ENCODE results near the gene CMTM6.

The CMTM6 gene

DNA sequence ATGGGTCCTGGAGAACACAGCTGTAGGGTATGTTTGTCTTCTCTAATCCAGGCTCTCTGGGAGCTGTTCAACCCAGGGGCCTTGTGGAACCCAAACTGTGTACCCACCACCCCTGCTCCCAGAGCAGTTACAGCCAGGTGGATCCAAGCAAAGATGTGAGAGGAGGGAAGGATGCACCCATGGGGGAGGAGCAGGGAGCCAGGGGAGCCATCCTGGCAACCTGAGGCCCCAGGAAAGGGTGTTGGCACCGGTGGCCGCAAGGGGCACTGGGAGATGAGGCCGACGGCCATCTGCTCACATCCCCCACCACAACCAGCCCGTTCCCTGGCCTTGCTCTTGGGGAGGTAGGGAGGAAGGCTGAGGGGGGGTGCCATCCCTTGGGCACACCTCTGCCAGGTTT, 43.2 kb downstream of the CMTM6 start:
- no peak overlapping the region for H3K9ac ChIP-seq (ENCODE audit: low read depth in 1 of 2, low read length in 2 of 2)
- no peak overlapping the region for H3K4me3 ChIP-seq (ENCODE audit: low read length in 2 of 2)
- H3K27me3 ChIP-seq (ENCODE audit: control insufficient read depth in 2 of 2, insufficient read depth in 2 of 2, low read length in 2 of 2): no peaks in the 10 kb centered on the region
- no peaks in the 10 kb centered on the region for H3K36me3 ChIP-seq (ENCODE audit: control insufficient read depth in 2 of 2, insufficient read depth in 2 of 2, low read length in 2 of 2)
- H3K27ac ChIP-seq (ENCODE audit: low read depth in 2 of 2, low read length in 2 of 2): peak overlapping the region in 1 of 2 donors; percentile 72
- H3K4me1 ChIP-seq (ENCODE audit: control insufficient read depth in 2 of 2, insufficient read depth in 2 of 2, low read length in 2 of 2): peaks cover 0 to 11% of the 10 kb centered on the region in 2 donors
- no peaks in the 10 kb centered on the region for H3K9me3 ChIP-seq (ENCODE audit: control insufficient read depth in 2 of 2, low read length in 2 of 2)

- Histone ChIP-seq H3K4me3 (ENCODE audit: low read length in 2 of 2) (peak overlapping the region in 1 of 2 donors; percentile 26), H3K9me3 (ENCODE audit: control insufficient read depth in 2 of 2, low read length in 2 of 2) (no peaks in the 10 kb centered on the region), H3K9ac (ENCODE audit: low read depth in 1 of 2, low read length in 2 of 2) (peak overlapping the region in 1 of 2 donors; percentile 9), H3K27me3 (ENCODE audit: control insufficient read depth in 2 of 2, insufficient read depth in 2 of 2, low read length in 2 of 2) (no peaks in the 10 kb centered on the region), H3K27ac (ENCODE audit: low read depth in 2 of 2, low read length in 2 of 2) (peak overlapping the region; percentile 8 to 80), H3K4me1 (ENCODE audit: control insufficient read depth in 2 of 2, insufficient read depth in 2 of 2, low read length in 2 of 2) (peaks cover 0 to 11% of the 10 kb centered on the region in 2 donors), H3K36me3 (ENCODE audit: control insufficient read depth in 2 of 2, insufficient read depth in 2 of 2, low read length in 2 of 2) (no peaks in the 10 kb centered on the region)
These were observed 44.6 kb downstream of the CMTM6 start for GRCh38 chr3:32457971-32458471.

DNA sequence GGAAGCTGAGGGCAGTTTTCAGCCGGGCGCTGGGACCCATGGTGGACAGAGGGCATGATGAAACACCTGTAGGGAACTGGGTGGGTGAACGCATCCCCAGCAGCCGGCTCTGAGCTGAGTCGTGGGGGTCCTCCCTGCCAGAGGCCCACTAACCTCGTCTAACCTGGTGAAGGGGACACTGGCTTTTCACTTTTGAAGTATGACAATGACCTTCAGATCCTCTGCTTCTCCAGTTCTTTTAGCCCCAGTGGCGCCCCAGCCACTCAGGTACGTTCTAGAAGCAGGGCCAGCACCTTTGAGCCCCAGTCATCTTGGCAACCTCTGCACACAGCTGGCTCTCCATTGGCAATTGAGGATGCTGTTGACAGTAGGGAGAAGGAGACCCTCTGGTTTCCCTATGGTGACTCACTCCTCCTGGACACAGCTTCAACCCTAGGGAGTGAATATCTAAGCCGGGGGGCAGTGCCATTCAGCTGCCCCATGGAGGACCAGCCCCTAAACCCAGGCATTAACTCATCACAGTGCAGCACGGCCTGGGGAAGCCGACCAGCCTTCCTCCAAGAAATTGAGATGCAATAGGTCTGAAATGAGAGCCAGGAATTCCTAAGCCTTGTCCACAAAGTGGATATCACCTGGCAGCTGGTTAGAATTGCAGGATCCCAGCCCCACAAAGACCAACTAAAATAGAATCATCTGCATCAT, 46.1 kb downstream of the CMTM6 start:
- H3K4me3 ChIP-seq (ENCODE audit: low read length in 2 of 2): no peak overlapping the region
- H3K9ac ChIP-seq (ENCODE audit: low read depth in 1 of 2, low read length in 2 of 2): no peak overlapping the region
- no peaks in the 10 kb centered on the region for H3K27me3 ChIP-seq (ENCODE audit: control insufficient read depth in 2 of 2, insufficient read depth in 2 of 2, low read length in 2 of 2)
- no peaks in the 10 kb centered on the region for H3K9me3 ChIP-seq (ENCODE audit: control insufficient read depth in 2 of 2, low read length in 2 of 2)
- no peak overlapping the region for H3K27ac ChIP-seq (ENCODE audit: low read depth in 2 of 2, low read length in 2 of 2)
- H3K36me3 ChIP-seq (ENCODE audit: control insufficient read depth in 2 of 2, insufficient read depth in 2 of 2, low read length in 2 of 2): no peaks in the 10 kb centered on the region
- peaks cover 0 to 11% of the 10 kb centered on the region in 2 donors for H3K4me1 ChIP-seq (ENCODE audit: control insufficient read depth in 2 of 2, insufficient read depth in 2 of 2, low read length in 2 of 2)

- Histone ChIP-seq H3K4me3 (ENCODE audit: low read length in 2 of 2) (no peak overlapping the region), H3K27ac (ENCODE audit: low read depth in 2 of 2, low read length in 2 of 2) (peak overlapping the region in 1 of 2 donors; percentile 41)
These were observed 46.8 kb downstream of the CMTM6 start for GRCh38 chr3:32455609-32456428.

DNA sequence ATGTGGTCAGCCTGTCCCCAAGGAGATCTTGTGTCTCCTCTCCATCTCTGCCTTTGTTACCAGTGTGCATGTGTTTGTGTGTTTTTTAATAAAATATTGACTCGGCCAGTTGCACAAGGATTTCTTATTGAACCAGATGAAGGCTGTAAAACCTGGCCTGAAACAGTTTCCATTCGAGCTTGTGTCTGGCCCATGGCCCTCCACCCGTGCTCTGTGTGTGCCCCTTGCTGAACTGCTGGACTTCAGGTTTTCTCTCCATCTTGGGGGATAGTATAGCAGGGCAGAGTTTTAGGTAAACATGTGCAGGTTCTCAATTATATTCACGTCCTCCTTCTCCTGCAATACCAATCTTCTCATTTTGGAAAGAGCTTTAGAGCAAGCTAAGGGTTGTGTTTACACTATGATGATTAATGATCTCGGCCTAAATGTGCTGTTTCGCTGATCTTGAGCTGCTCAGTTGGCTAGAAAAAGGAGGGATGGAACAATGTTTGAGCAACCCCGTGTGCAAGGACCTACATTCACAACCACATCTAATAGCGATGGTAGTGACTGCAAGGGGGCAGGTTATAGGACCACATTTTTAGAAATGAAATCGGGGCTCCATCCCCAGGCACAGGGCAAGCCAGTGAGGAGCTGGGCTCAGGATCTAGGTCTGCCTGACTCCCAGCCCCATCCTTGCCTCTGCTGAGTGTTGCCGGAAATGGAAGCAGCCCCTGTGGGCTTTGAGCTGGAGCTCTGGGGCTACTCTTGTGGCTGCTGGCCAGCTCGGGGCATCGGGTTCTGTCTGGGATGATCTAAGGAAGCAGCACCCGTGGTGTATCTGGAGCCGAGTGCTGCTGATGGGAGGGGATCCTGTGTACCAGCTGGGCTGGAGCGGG, 47.7 kb downstream of the CMTM6 start:
- H3K27ac ChIP-seq (ENCODE audit: low read depth in 2 of 2, low read length in 2 of 2): no peak overlapping the region
- H3K9ac ChIP-seq (ENCODE audit: low read depth in 1 of 2, low read length in 2 of 2): no peak overlapping the region
- H3K27me3 ChIP-seq (ENCODE audit: control insufficient read depth in 2 of 2, insufficient read depth in 2 of 2, low read length in 2 of 2): no peaks in the 10 kb centered on the region
- no peak overlapping the region for H3K4me3 ChIP-seq (ENCODE audit: low read length in 2 of 2)
- H3K4me1 ChIP-seq (ENCODE audit: control insufficient read depth in 2 of 2, insufficient read depth in 2 of 2, low read length in 2 of 2): peaks cover 0 to 8% of the 10 kb centered on the region in 2 donors
- H3K9me3 ChIP-seq (ENCODE audit: control insufficient read depth in 2 of 2, low read length in 2 of 2): no peaks in the 10 kb centered on the region
- no peaks in the 10 kb centered on the region for H3K36me3 ChIP-seq (ENCODE audit: control insufficient read depth in 2 of 2, insufficient read depth in 2 of 2, low read length in 2 of 2)

More at GRCh38 chr3:32455609-32456428, 46.8 kb downstream of the CMTM6 start:
- H3K9me3 ChIP-seq (ENCODE audit: control insufficient read depth in 2 of 2, low read length in 2 of 2): no peaks in the 10 kb centered on the region
- H3K27me3 ChIP-seq (ENCODE audit: control insufficient read depth in 2 of 2, insufficient read depth in 2 of 2, low read length in 2 of 2): no peaks in the 10 kb centered on the region
- peak overlapping the region in 1 of 2 donors; percentile 19 for H3K9ac ChIP-seq (ENCODE audit: low read depth in 1 of 2, low read length in 2 of 2)
- H3K36me3 ChIP-seq (ENCODE audit: control insufficient read depth in 2 of 2, insufficient read depth in 2 of 2, low read length in 2 of 2): no peaks in the 10 kb centered on the region
- peaks cover 0 to 11% of the 10 kb centered on the region in 2 donors for H3K4me1 ChIP-seq (ENCODE audit: control insufficient read depth in 2 of 2, insufficient read depth in 2 of 2, low read length in 2 of 2)

- H3K27ac ChIP-seq (ENCODE audit: low read depth in 2 of 2, low read length in 2 of 2): no peak overlapping the region
These were observed 48.5 kb downstream of the CMTM6 start for GRCh38 chr3:32454111-32454510.

GRCh38 chr3:32453346-32453745, 49.3 kb downstream of the CMTM6 start:
- Histone ChIP-seq H3K36me3 (ENCODE audit: control insufficient read depth in 2 of 2, insufficient read depth in 2 of 2, low read length in 2 of 2) (no peaks in the 10 kb centered on the region), H3K27me3 (ENCODE audit: control insufficient read depth in 2 of 2, insufficient read depth in 2 of 2, low read length in 2 of 2) (no peaks in the 10 kb centered on the region), H3K9me3 (ENCODE audit: control insufficient read depth in 2 of 2, low read length in 2 of 2) (no peaks in the 10 kb centered on the region), H3K4me1 (ENCODE audit: control insufficient read depth in 2 of 2, insufficient read depth in 2 of 2, low read length in 2 of 2) (peaks cover 0 to 6% of the 10 kb centered on the region in 2 donors), H3K27ac (ENCODE audit: low read depth in 2 of 2, low read length in 2 of 2) (no peak overlapping the region), H3K9ac (ENCODE audit: low read depth in 1 of 2, low read length in 2 of 2) (no peak overlapping the region), H3K4me3 (ENCODE audit: low read length in 2 of 2) (no peak overlapping the region)

More at GRCh38 chr3:32454111-32454510, 48.5 kb downstream of the CMTM6 start:
- Histone ChIP-seq H3K9ac (ENCODE audit: low read depth in 1 of 2, low read length in 2 of 2) (no peak overlapping the region), H3K9me3 (ENCODE audit: control insufficient read depth in 2 of 2, low read length in 2 of 2) (no peaks in the 10 kb centered on the region), H3K4me3 (ENCODE audit: low read length in 2 of 2) (no peak overlapping the region), H3K36me3 (ENCODE audit: control insufficient read depth in 2 of 2, insufficient read depth in 2 of 2, low read length in 2 of 2) (no peaks in the 10 kb centered on the region), H3K4me1 (ENCODE audit: control insufficient read depth in 2 of 2, insufficient read depth in 2 of 2, low read length in 2 of 2) (peaks cover 0 to 6% of the 10 kb centered on the region in 2 donors), H3K27me3 (ENCODE audit: control insufficient read depth in 2 of 2, insufficient read depth in 2 of 2, low read length in 2 of 2) (no peaks in the 10 kb centered on the region)

DNA sequence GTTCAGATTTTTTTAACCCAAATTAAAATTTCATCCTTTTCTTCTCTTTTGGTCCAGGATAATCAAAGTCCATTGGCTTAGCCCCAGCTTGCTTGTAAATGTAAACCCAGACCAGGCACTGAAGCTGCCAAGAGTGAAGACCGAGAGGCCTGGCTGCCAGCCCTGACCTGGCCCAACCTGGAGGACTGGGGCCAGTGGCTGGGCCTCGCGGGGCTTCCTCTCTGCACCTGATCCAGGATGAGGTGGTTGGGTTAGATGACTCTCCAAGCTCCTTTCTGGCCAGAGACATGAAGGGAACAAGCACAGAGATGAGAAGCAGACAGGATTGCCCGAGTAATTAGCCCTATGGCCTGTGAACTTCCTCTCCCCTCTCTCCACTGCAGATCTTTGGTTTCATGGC, 50.6 kb downstream of the CMTM6 start:
- Histone ChIP-seq H3K36me3 (ENCODE audit: control insufficient read depth in 2 of 2, insufficient read depth in 2 of 2, low read length in 2 of 2) (no peaks in the 10 kb centered on the region), H3K9me3 (ENCODE audit: control insufficient read depth in 2 of 2, low read length in 2 of 2) (no peaks in the 10 kb centered on the region), H3K27me3 (ENCODE audit: control insufficient read depth in 2 of 2, insufficient read depth in 2 of 2, low read length in 2 of 2) (no peaks in the 10 kb centered on the region), H3K4me1 (ENCODE audit: control insufficient read depth in 2 of 2, insufficient read depth in 2 of 2, low read length in 2 of 2) (peaks cover 0 to 6% of the 10 kb centered on the region in 2 donors), H3K9ac (ENCODE audit: low read depth in 1 of 2, low read length in 2 of 2) (no peak overlapping the region), H3K4me3 (ENCODE audit: low read length in 2 of 2) (no peak overlapping the region), H3K27ac (ENCODE audit: low read depth in 2 of 2, low read length in 2 of 2) (no peak overlapping the region)

- Histone ChIP-seq H3K4me1 (ENCODE audit: control insufficient read depth in 2 of 2, insufficient read depth in 2 of 2, low read length in 2 of 2) (peaks cover 0 to 6% of the 10 kb centered on the region in 2 donors), H3K27me3 (ENCODE audit: control insufficient read depth in 2 of 2, insufficient read depth in 2 of 2, low read length in 2 of 2) (no peaks in the 10 kb centered on the region), H3K4me3 (ENCODE audit: low read length in 2 of 2) (no peak overlapping the region), H3K27ac (ENCODE audit: low read depth in 2 of 2, low read length in 2 of 2) (no peak overlapping the region), H3K36me3 (ENCODE audit: control insufficient read depth in 2 of 2, insufficient read depth in 2 of 2, low read length in 2 of 2) (no peaks in the 10 kb centered on the region), H3K9me3 (ENCODE audit: control insufficient read depth in 2 of 2, low read length in 2 of 2) (no peaks in the 10 kb centered on the region), H3K9ac (ENCODE audit: low read depth in 1 of 2, low read length in 2 of 2) (no peak overlapping the region)
These were observed 51.5 kb downstream of the CMTM6 start for GRCh38 chr3:32450992-32451659.
